ENCODE results near the gene BCORL1. TPM values are rescaled to one million over a fixed set of nuclear protein-coding genes. Genes with fewer than 3 reads are reported as not detected.

BCORL1 gene
- total RNA-seq, 1 experiment from 2014 or later, result 0.96 TPM

DNA sequence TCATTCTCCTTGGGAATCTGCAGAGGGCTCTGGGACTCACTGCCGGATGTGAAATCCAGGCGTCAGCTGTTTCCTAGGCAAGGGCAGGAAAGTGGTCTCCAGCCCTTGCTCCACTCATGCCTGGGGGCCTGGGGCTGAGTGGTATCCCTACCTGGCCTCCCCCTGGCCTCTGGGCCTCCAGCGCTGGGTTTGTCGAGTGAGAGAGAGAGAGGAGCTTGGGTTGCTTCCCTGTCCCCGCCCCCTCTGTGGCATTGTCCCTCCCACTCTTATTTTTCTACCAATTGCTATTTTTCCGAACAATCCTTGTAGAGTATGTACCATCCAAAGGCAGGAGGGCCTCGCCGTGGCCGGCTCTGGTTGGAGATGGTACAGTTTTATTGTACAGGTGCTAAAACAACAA is 74.8 kb downstream of the BCORL1 start:
- DNase-seq (ENCODE audit: low read depth), result no peak

DNA sequence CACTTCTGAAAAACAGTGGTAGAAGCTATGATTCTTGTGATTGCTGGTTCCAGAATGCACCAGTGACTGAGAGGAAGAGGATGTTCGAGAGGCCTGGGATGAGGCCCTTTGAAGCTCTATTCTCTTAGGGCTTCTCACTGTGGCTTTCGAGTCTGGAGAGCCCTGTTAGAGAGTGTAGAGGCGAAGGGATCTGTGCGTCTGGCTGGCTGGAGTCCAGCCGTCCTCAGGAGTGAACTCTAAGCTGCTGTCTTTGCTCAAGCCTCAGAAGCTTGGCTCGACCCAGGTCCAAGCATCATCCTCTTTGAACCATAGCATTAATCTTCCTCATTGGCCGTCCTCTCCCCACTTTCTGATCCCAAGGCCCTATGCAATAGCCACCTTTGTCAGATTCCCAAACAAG is 76.2 kb downstream of the BCORL1 start:
- DNase-seq (ENCODE audit: low read depth), result no peak

- DNase-seq (ENCODE audit: low read depth), result peak; percentile 53
Measured at GRCh38 chrX:130060122-130061069, 78.0 kb downstream of the BCORL1 start.

DNA sequence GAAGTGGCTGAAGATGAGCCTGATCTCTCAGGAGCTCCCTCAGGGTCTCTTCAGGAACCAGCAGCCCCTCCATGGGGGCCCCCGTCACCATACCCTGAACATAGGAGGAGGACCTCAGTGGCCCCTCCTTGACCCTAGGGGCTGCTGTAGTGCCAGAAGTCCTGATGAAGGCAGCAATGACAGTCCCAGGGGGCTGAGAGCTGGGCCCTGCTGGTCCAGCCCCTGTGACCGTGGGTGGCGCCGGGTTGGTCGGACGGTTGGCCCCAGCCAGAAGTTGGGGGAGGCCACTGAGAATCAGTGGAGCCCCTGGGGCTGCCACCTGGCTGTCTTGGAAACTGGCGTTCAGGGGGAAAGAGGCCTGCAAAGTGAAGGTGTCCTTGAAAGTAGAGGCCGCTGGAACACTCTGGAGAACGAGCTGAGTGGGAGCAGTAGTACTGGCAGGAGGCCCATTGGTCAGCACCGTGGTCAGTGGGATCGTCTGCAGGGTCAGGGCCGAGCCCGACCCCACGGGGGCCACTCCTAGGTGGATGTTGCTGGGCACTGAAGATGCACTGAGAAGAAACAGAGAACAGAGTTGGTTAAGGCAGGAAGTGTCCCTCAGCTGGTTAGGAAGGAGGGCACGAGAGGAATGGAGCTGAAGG is 84.7 kb downstream of the BCORL1 start:
- no peak for DNase-seq (ENCODE audit: low read depth)

- no peak for DNase-seq (ENCODE audit: low read depth)
Measured at GRCh38 chrX:130071611-130072344, 89.3 kb downstream of the BCORL1 start.

DNA sequence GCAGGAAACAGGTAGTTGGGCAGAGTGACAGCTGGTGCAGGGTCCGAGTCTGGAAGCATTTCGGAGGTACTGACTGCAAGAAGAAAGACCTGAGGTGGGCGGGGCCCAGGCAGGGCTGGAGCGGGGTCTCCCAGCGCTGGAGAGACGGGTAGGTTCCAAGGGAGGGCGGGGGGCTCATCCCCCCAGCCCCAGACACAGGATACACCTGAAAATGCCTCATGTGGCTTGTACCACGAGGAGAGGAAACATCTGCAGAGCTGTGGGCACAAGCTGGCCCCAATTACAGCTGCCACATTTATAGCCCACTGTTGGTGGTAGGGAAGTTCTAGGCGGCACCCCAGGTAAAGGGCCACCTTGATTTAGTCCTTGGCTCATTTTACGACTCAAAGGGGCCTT is 89.9 kb downstream of the BCORL1 start:
- DNase-seq (ENCODE audit: low read depth), result no peak

DNA sequence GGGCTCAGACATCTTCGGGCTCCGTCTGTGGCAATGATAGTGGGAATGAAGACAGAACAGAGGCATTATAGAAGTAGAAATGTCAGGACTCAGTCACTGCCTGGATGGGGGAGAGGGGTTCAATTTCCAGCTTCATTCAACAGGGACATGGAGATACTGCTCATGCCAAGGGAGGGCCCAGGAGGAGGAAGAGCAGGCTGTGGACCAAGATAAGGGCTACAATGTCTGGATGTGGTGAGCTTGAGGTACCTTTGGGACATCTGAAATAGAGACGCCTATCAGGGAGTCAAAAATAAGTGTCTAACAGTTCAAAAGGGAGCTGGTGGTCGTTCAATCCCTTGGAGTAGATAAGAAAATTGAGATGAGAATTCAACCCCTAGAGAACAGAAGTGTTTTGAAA is 93.3 kb downstream of the BCORL1 start:
- DNase-seq (ENCODE audit: low read depth), result no peak

DNA sequence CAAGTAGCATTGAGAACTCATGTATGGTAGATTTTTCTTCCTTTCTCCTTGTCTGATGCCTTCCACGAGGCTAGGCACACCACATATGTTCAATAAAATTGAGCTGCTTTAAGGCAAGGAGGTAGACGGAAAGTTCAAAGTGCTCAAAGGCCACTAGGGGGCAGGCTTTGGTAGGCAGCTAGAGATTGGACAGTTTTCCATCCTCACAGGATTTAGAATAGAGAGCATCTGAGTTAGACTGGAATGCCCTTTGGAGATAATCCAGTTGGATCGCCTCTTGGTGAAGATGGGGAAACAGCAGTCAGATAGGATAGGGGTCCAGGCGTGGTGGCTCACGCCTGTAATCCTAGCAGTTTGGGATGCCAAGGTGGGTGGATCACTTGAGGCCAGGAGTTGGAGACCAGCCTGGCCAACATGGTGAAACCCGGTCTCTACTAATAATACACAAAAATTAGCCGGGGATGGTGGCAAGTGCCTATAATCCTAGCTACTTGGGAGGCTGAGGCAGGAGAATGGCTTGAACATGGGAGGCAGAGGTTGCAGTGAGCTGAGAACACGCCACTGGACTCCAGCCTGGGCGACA is 97.5 kb downstream of the BCORL1 start:
- DNase-seq (ENCODE audit: low read depth), result peak; percentile 63

- no peak for DNase-seq (ENCODE audit: low read depth)
Measured at GRCh38 chrX:130080791-130081367, 98.4 kb downstream of the BCORL1 start.

DNA sequence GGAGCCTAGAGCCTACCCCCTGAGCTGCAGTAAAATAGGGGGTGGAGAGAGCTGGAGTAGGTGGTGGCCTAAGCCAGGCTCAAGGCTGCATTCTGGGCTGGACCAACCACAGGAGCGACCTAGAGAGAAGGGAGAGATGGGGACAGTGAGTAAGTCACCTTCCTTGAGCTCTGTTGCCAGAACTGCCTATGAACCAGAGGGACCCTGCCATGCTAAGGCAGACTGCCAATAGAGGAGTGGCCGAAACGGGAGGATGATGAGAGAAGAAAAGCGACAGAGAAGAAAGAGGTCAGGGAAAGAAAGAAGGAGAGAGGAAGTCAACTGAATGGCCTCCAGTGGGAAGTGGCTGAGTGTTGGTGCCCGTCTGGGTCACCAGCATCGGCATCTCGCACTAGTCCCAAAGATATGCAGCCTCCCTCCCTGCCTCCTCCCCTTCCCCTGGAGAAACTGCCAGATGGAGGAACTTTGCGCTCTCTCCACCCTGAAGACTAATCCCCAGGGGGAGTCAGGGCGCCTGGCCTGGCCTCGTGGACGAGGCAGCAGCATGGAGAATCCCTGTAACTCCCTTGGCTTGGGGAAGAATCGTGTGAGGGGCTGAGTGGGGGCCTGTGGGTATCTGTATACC is 99.1 kb downstream of the BCORL1 start:
- no peak for DNase-seq (ENCODE audit: low read depth)

DNA sequence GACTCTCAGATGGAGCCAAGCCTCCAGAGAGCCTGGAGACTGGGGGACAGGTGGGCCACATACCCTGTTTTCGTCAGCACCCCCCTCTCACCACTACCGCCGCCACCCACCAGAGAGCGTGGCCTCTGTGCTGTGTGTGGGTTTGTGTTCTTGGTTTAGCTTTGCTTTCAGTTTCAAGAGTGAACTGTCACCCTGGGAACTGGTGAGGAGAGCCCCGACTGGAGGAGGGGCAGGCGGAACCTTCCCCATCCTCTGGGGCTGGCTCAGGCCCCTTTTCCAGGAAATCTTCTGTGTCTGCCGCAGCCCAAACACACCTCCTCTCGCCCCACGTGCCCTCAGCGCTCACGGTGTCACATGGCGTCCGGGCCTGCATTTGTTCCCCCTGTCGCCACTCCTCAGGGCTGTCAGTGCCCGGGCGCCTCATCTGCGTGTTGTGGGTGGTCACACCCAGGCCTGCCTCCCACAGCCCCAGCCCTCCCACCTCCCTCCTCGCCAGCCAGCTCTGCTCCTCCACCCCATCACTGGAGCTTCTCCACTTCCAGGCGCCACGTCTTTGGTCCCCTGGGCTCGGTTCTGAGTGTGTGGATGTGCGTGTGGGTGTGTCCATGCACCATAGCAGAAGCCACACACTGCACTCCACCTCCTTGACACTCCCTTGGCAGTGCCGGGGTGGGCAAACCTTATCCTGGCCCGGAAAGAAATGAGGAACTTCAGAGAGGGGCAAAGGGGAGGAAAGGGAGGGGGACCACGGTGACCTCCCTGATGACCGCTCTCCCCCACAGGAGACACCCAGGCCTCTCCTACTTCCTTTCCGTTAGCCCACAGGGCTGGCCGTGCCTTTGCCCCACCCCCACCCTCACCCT is 100.0 kb downstream of the BCORL1 start:
- DNase-seq (ENCODE audit: low read depth), result no peak

GRCh38 chrX:130083107-130083490 is 100.7 kb downstream of the BCORL1 start:
- DNase-seq (ENCODE audit: low read depth), result no peak

GRCh38 chrX:130083656-130084382 is 101.4 kb downstream of the BCORL1 start:
- no peak for DNase-seq (ENCODE audit: low read depth)

- no peak for DNase-seq (ENCODE audit: low read depth)
Measured at GRCh38 chrX:130084631-130085237, 102.3 kb downstream of the BCORL1 start.

GRCh38 chrX:130085551-130086446 is 103.4 kb downstream of the BCORL1 start:
- peak; percentile 39 for DNase-seq (ENCODE audit: low read depth)

DNA sequence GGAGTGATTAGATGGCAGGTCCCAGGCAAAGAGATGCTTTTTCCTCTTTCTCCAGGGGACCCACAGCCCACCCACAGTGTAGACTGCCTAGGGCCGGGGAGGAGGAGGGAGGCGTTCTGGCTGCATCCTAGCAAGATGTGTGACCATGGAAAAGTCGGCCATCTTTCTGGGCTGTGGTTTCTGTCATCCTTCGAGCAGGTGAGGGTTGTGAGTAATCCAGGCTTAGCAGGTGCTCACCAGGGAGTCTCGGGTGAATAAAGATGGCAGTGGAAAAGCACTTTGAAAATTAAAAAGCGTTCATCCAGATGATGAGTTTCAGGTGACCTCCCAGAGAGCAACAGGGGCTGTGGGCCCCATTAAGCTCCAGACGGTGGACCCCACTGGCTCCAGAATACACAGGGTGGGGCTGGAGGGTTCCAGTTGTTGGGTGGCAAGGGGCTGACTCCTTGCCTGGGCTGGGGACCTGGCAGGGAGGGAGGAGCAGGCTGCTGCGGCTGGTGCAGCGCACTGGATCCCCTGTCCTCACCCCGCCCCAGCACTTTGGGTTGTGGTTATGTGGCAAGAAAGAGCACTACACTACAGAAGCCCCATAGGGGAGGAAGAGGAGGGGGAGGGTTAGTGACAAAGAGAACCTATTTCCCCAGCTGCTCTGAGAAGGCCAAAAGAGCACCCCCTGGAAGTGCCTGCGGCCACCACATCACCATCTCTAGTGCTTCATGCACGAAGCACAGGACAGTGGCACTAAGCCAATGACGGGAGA is 104.2 kb downstream of the BCORL1 start:
- peak; percentile 90 for DNase-seq (ENCODE audit: low read depth)

GRCh38 chrX:130090364-130090763 is 107.9 kb downstream of the BCORL1 start:
- no peak for DNase-seq (ENCODE audit: low read depth)

Measured in RPMI7951 (cell line).